ENCODE results near the gene CCDC102B.
"Not testable (repeated sequence)": the region's sequence is repeated elsewhere in the genome, so short reads cannot be mapped to it uniquely, and the experiment has no call there.

The CCDC102B gene

GRCh38 chr18:68772268-68772667 lies 25.6 kb upstream of the CCDC102B start:
- H3K4me3 ChIP-seq (ENCODE audit: low read depth, low read length): no peak overlapping the region
- no peak for DNase-seq (ENCODE audit: low read depth)
- TF ChIP-seq CTCF (IDR thresholded peaks at IDR 0.05; ENCODE audit: low read depth, low read length, missing control alignments): no peak

GRCh38 chr18:68778280-68778886 lies 19.5 kb upstream of the CCDC102B start:
- H3K4me3 ChIP-seq (ENCODE audit: low read depth, low read length): no peak overlapping the region
- TF ChIP-seq CTCF (IDR thresholded peaks at IDR 0.05; ENCODE audit: low read depth, low read length, missing control alignments): no peak

GRCh38 chr18:68779169-68779568 lies 18.7 kb upstream of the CCDC102B start:
- H3K4me3 ChIP-seq (ENCODE audit: low read depth, low read length): no peak overlapping the region
- TF ChIP-seq CTCF (IDR thresholded peaks at IDR 0.05; ENCODE audit: low read depth, low read length, missing control alignments): no peak
- DNase-seq (ENCODE audit: low read depth): no peak

More at GRCh38 chr18:68778280-68778886, 19.5 kb upstream of the CCDC102B start:
- DNase-seq (ENCODE audit: low read depth): no peak

- DNase-seq (ENCODE audit: low read depth): no peak
- no peak for TF ChIP-seq CTCF (IDR thresholded peaks at IDR 0.05; ENCODE audit: low read depth, low read length, missing control alignments)
- H3K4me3 ChIP-seq (ENCODE audit: low read depth, low read length): no peak overlapping the region
Observed at GRCh38 chr18:68780802-68781635, 16.9 kb upstream of the CCDC102B start.

GRCh38 chr18:68783506-68783905 lies 14.4 kb upstream of the CCDC102B start:
- no peak overlapping the region for H3K4me3 ChIP-seq (ENCODE audit: low read depth, low read length)
- no peak for TF ChIP-seq CTCF (IDR thresholded peaks at IDR 0.05; ENCODE audit: low read depth, low read length, missing control alignments)
- DNase-seq (ENCODE audit: low read depth): no peak

- H3K4me3 ChIP-seq (ENCODE audit: low read depth, low read length): no peak overlapping the region
- no peak for TF ChIP-seq CTCF (IDR thresholded peaks at IDR 0.05; ENCODE audit: low read depth, low read length, missing control alignments)
- no peak for DNase-seq (ENCODE audit: low read depth)
Observed at GRCh38 chr18:68784071-68784470, 13.8 kb upstream of the CCDC102B start.

GRCh38 chr18:68790290-68790689 lies 7.6 kb upstream of the CCDC102B start:
- not testable (repeated sequence) for DNase-seq (ENCODE audit: low read depth); H3K4me3 ChIP-seq (ENCODE audit: low read depth, low read length)

Data from GM12864 (cell line).